Head of caudate nucleus (tissue), 42 donors: ENCODE measurements around the gene HBA1.
"Not testable (repeated sequence)": the region's sequence is repeated elsewhere in the genome, so short reads cannot be mapped to it uniquely, and the experiment has no call there.

Experiments used
- DNase-seq, 42 donors: peaks; one replicate each; pipeline versions ENCODE4 v3.0.0 to v3.0.0-alpha.2; 2020 to 2021; ENCODE audit warnings: mixed read lengths in 7 of 42
- intact Hi-C: fragments of 100-400 bp; cut with DNase I; formaldehyde crosslinking; loops from one replicate; pipeline ENCODE4 v1.15.0; 2022

Gene HBA1

GRCh38 chr16:170788-171187, 5.7 kb upstream of the HBA1 start:
- DNase-seq: no peak
- intact Hi-C loops: no loop called here

- DNase-seq, intact Hi-C loops: not testable (repeated sequence)
These were observed 4.0 kb upstream of the HBA1 start, which contains the start of gene HBA2 for GRCh38 chr16:172374-172941. HBA2 (plus strand) TSS chr16:172876; CDS start chr16:172913, 37 bp downstream.

GRCh38 chr16:173211-173854, 3.1 kb upstream of the HBA1 start:
- DNase-seq, intact Hi-C loops: not testable (repeated sequence)

- intact Hi-C loops, DNase-seq: not testable (repeated sequence)
These were observed 2.3 kb upstream of the HBA1 start for GRCh38 chr16:173928-174769.

GRCh38 chr16:175011-175949, 1.2 kb upstream of the HBA1 start:
- peak in 1 of 42 donors; percentile 43 for DNase-seq
- intact Hi-C loops: no loop called here

- intact Hi-C loops, DNase-seq: not testable (repeated sequence)
These were observed 474 bp upstream of the HBA1 start for GRCh38 chr16:176006-176405.

- intact Hi-C loops: no loop called here
- DNase-seq: no peak
These were observed 928 bp downstream of the HBA1 start for GRCh38 chr16:177394-177822.

- intact Hi-C loops: no loop called here
- no peak for DNase-seq
These were observed 1.6 kb downstream of the HBA1 start for GRCh38 chr16:177981-178667.

GRCh38 chr16:178668-179015, 2.2 kb downstream of the HBA1 start:
- intact Hi-C loops: no loop called here
- DNase-seq: no peak

- no peak for DNase-seq
- intact Hi-C loops: loop anchor here (2.0 kb wide), 1 partner anchor 73 kb away; no protein-coding TSS in a partner anchor
These were observed 3.0 kb downstream of the HBA1 start for GRCh38 chr16:179211-180092.

GRCh38 chr16:180101-180675, 3.7 kb downstream of the HBA1 start, which contains the start of gene HBQ1:
HBQ1 (plus strand) TSS chr16:180459; CDS start chr16:180487, 28 bp downstream.
- intact Hi-C loops: loop anchor here (2.0 kb wide), 1 partner anchor 73 kb away; no protein-coding TSS in a partner anchor
- peak in 14 of 42 donors; percentile 6 to 51 (median 26) for DNase-seq

- intact Hi-C loops: loop anchor here (2.0 kb wide), 1 partner anchor 74 kb away; no protein-coding TSS in a partner anchor
- peak in 28 of 42 donors; percentile 8 to 88 (median 69) for DNase-seq
These were observed 4.4 kb downstream of the HBA1 start for GRCh38 chr16:180681-181564.

- intact Hi-C loops: loop anchor here (2.0 kb wide), 1 partner anchor 75 kb away; no protein-coding TSS in a partner anchor
- DNase-seq: peak in 24 of 42 donors; percentile 48 to 88 (median 75)
These were observed 5.1 kb downstream of the HBA1 start for GRCh38 chr16:181565-182021.

- DNase-seq: no peak
- intact Hi-C loops: no loop called here
These were observed 6.5 kb downstream of the HBA1 start for GRCh38 chr16:183005-183404.

- DNase-seq: no peak
- intact Hi-C loops: no loop called here
These were observed 8.7 kb downstream of the HBA1 start for GRCh38 chr16:185213-185612.

GRCh38 chr16:185691-186090, 9.2 kb downstream of the HBA1 start:
- intact Hi-C loops: no loop called here
- DNase-seq: peak in 8 of 42 donors; percentile 9 to 54 (median 30)
